ENCODE data around the gene CELF1.

GRCh38 chr11:47589584-47589976, 36.6 kb upstream of the CELF1 start:
- no peak for TF ChIP-seq CTCF (IDR thresholded peaks at IDR 0.05)
- no peak for TF ChIP-seq EP300 (IDR thresholded peaks at IDR 0.05)
- no peak for TF ChIP-seq POLR2A (IDR thresholded peaks at IDR 0.05; ENCODE audit: low read depth)

Measured in esophagus muscularis mucosa (tissue), 4 donors.